Neural cell (in vitro differentiated cells): ENCODE measurements around the gene ATAD1.

ENCODE experiments used
- EP300 ChIP-seq: fragments of 450-650 bp; conservative IDR thresholded peaks from 2 replicates; pipeline ENCODE4 v1.6.1; 2014; ENCODE audit warnings: antibody characterized with exemption, mild to moderate bottlenecking, moderate library complexity; ENCODE audit not compliant: poor library complexity, severe bottlenecking
- EZH2 ChIP-seq: fragments of 200-600, 300-800 bp; shearing (Covaris generic), sonication (generic); IDR thresholded peaks from 2 replicates; pipeline ENCODE4 v1.6.1; 2014; ENCODE audit warnings: antibody characterized with exemption, low read length, borderline replicate concordance, mild to moderate bottlenecking; ENCODE audit not compliant: insufficient read depth, poor library complexity, severe bottlenecking
- MXI1 ChIP-seq: fragments of 450-650 bp; conservative IDR thresholded peaks from 2 replicates; pipeline ENCODE4 v1.6.1; 2014; ENCODE audit warnings: antibody characterized with exemption, mild to moderate bottlenecking; ENCODE audit not compliant: poor library complexity, severe bottlenecking
- POLR2AphosphoS5 ChIP-seq: IDR thresholded peaks from 2 replicates; pipeline ENCODE4 v1.6.1; 2012
- REST ChIP-seq: IDR thresholded peaks from 2 replicates; pipeline ENCODE4 v1.6.1; 2012; ENCODE audit warnings: borderline replicate concordance
- TAF1 ChIP-seq: IDR thresholded peaks from 2 replicates; pipeline ENCODE4 v1.6.1; 2012; ENCODE audit warnings: low read depth
- TF ChIP-seq, protein P1 (sequence below): fragments of 450-650 bp; IDR thresholded peaks from 2 replicates; pipeline ENCODE4 v1.5.1; 2014; ENCODE audit warnings: antibody characterized with exemption, mild to moderate bottlenecking, moderate library complexity; ENCODE audit not compliant: poor library complexity, severe bottlenecking

GRCh38 chr10:87847550-87847949 is 29.5 kb upstream of the ATAD1 start:
- TF ChIP-seq, protein P1, sequence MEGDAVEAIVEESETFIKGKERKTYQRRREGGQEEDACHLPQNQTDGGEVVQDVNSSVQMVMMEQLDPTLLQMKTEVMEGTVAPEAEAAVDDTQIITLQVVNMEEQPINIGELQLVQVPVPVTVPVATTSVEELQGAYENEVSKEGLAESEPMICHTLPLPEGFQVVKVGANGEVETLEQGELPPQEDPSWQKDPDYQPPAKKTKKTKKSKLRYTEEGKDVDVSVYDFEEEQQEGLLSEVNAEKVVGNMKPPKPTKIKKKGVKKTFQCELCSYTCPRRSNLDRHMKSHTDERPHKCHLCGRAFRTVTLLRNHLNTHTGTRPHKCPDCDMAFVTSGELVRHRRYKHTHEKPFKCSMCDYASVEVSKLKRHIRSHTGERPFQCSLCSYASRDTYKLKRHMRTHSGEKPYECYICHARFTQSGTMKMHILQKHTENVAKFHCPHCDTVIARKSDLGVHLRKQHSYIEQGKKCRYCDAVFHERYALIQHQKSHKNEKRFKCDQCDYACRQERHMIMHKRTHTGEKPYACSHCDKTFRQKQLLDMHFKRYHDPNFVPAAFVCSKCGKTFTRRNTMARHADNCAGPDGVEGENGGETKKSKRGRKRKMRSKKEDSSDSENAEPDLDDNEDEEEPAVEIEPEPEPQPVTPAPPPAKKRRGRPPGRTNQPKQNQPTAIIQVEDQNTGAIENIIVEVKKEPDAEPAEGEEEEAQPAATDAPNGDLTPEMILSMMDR = no peak
- TF ChIP-seq REST = no peak
- no peak for TF ChIP-seq EZH2
- TF ChIP-seq MXI1 = no peak
- TF ChIP-seq EP300 = no peak
- TF ChIP-seq POLR2AphosphoS5 = no peak
- no peak for TF ChIP-seq TAF1
